K562 (cell line): Measurements from ENCODE around the gene FXYD3. TPM values are rescaled to one million over a fixed set of nuclear protein-coding genes. Genes with fewer than 3 reads are reported as not detected.

Experiments
- TBL1XR1 ChIP-seq, 2 experiments: IDR thresholded peaks; 2 replicates each; pipeline ENCODE4 v1.6.1; 2012; ENCODE audit warnings: improper control_type of control experiment in 2 of 2, low read length in 2 of 2, mild to moderate bottlenecking in 1 of 2
- THRA ChIP-seq: fragments of 450-650 bp; IDR thresholded peaks from 2 replicates; pipeline ENCODE4 v1.6.1; 2017; ENCODE audit warnings: mild to moderate bottlenecking, moderate library complexity
- ZBTB49 ChIP-seq: sonication (generic); formaldehyde crosslinking; IDR thresholded peaks from 2 replicates; pipeline ENCODE4 v1.8.0; 2022; ENCODE audit warnings: missing genetic modification reagents, mild to moderate bottlenecking, borderline replicate concordance
- ZNF518B ChIP-seq: fragments of 250-450 bp; sonication (Bioruptor Pico); IDR thresholded peaks from 2 replicates; pipeline ENCODE4 v1.5.0; 2021; ENCODE audit warnings: mild to moderate bottlenecking, moderate library complexity
- ZNF57 ChIP-seq: fragments of 450-650 bp; formaldehyde crosslinking; IDR thresholded peaks from 2 replicates; pipeline ENCODE4 v1.4.0; 2020; ENCODE audit warnings: mild to moderate bottlenecking, moderate library complexity
- polyA plus RNA-seq, 8 experiments: library from polyadenylated mRNA; depleted of rRNA in 4 of 8; stranded (reverse) in 5 of 8; unstranded in 3 of 8; fragments of >200 nt; fragmentation: Nextera tagmentation in 2 of 8; fragmentation: Illumina TruSeq in 1 of 8; extraction: Ambion mirVana in 2 of 8; extraction: Trizol in 1 of 8; gene quantifications; 2 replicates each; pipeline versions ENCODE4 v1.2.1 to v1.2.3, GENCODE V29; 2011 to 2014; ENCODE audit warnings: inconsistent platforms in 1 of 8, missing spikeins in 1 of 8
- total RNA-seq, 7 experiments: library from RNA; depleted of rRNA in 6 of 7; stranded (reverse); fragments of >200 nt in 6 of 7; fragmentation: Illumina TruSeq in 2 of 7; extraction: Trizol in 2 of 7; gene quantifications; 2 replicates each; pipeline versions ENCODE4 v1.2.1 to v1.2.3, GENCODE V29; 2011 to 2021; ENCODE audit warnings: low replicate concordance in 1 of 7
- TF ChIP-seq, protein P1 (sequence below), 2 experiments: fragments of 250-450 bp in 1 of 2; fragments of 450-650 bp in 1 of 2; sonication (Bioruptor Pico) in 1 of 2; IDR thresholded peaks; 2 replicates each; pipeline versions ENCODE4 v1.6.1 to v1.8.0; 2016 to 2021; ENCODE audit warnings: mild to moderate bottlenecking in 2 of 2, moderate library complexity in 2 of 2, missing compliant biosample characterization in 1 of 2, missing genetic modification characterization in 1 of 2

Gene FXYD3
- total and polyA plus RNA-seq, 9 of the 15 experiments (the other 6 are each of a cell fraction or from before 2014, with no cell fraction given): 0.24 TPM; not detected in 8

- TF ChIP-seq THRA (no peak), ZNF57 (CRISPR knock-in tag) (no peak), ZNF518B (CRISPR knock-in tag) (no peak), TBL1XR1 (IDR thresholded peaks at IDR 0.05; ENCODE audit: low read length in 2 of 2) (no peak), ZBTB49 (CRISPR knock-in tag) (no peak)
- TF ChIP-seq, protein P1, sequence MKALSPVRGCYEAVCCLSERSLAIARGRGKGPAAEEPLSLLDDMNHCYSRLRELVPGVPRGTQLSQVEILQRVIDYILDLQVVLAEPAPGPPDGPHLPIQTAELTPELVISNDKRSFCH (CRISPR knock-in tag; IDR thresholded peaks at IDR 0.05): no peak
- TF ChIP-seq, protein P1 (tag; IDR thresholded peaks at IDR 0.05): no peak
Observed at GRCh38 chr19:35076657-35077056, 39.0 kb upstream of the FXYD3 start (continued).
